Transverse colon (tissue), 3 donors: ENCODE results near the gene BMX.

ENCODE experiments used
- EP300 ChIP-seq: sonication (generic); formaldehyde crosslinking; IDR thresholded peaks from one replicate; pipeline ENCODE4 v1.6.1; 2017; ENCODE audit warnings: antibody characterized with exemption, low read depth
- POLR2A ChIP-seq: fragments of 450-650 bp; IDR thresholded peaks from one replicate; pipeline ENCODE4 v1.6.1; 2016; ENCODE audit warnings: antibody characterized with exemption, mild to moderate bottlenecking, moderate library complexity
- TF ChIP-seq, protein P1 (sequence below), 5 experiments: fragments of 200-600 bp in 3 of 5; fragments of 450-650 bp in 2 of 5; sonication (generic) in 3 of 5; IDR thresholded peaks; 1 replicate in 2 of 5; 2 replicates in 3 of 5; pipeline ENCODE4 v1.5.1; 2016 to 2017; ENCODE audit warnings: antibody characterized with exemption in 5 of 5, inconsistent platforms in 3 of 5, mild to moderate bottlenecking in 2 of 5, moderate library complexity in 1 of 5

DNA sequence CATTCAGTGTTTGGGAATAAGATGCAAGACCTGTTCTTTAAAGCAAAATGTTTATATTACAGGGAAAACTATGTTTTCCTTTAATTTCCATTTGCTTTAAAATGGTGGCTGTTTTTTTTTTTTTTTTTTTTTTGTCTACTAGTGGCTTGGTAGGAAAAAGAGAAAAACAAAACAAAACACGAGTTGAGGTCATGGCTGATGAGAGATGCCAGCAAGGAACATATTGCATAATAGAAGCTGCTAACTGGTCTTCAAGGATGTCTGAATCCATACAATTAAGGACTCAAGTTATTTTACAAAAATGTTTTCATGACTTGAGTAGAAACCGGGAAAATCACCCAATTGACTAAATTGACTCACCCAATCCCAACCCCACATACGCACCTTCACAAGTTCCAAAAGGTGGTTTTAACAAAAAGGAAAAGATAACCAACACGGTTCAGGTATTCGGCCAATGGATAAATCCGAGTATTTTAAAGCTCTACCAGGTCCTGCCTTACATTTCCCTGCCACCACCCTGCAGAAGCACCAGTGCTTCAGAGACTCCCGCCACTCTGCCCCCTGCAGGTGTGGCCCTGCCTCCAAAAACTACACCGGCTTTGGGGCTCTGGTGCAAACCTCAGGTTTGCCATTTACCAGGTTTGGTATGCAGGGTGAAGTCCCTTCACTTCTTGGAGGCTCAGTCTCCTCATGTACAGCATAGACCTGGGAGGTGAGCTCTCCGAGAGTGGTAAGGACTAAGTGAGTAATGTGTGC lies 34.5 kb upstream of the BMX start:
- TF ChIP-seq, protein P1, sequence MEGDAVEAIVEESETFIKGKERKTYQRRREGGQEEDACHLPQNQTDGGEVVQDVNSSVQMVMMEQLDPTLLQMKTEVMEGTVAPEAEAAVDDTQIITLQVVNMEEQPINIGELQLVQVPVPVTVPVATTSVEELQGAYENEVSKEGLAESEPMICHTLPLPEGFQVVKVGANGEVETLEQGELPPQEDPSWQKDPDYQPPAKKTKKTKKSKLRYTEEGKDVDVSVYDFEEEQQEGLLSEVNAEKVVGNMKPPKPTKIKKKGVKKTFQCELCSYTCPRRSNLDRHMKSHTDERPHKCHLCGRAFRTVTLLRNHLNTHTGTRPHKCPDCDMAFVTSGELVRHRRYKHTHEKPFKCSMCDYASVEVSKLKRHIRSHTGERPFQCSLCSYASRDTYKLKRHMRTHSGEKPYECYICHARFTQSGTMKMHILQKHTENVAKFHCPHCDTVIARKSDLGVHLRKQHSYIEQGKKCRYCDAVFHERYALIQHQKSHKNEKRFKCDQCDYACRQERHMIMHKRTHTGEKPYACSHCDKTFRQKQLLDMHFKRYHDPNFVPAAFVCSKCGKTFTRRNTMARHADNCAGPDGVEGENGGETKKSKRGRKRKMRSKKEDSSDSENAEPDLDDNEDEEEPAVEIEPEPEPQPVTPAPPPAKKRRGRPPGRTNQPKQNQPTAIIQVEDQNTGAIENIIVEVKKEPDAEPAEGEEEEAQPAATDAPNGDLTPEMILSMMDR (IDR thresholded peaks at IDR 0.05): no peak
- TF ChIP-seq EP300 (no peak), POLR2A (no peak)
